HG03439 (cell line): ENCODE data around the gene C2CD4C.
"Not testable (repeated sequence)": the region's sequence is repeated elsewhere in the genome, so short reads cannot be mapped to it uniquely, and the experiment has no call there.

ENCODE experiments used
- ATAC-seq: cut with Tn5 transposase; IDR thresholded peaks from one replicate; pipeline ENCODE4 v1.9.1; 2021; ENCODE audit warnings: mild to moderate bottlenecking, moderate library complexity; ENCODE audit not compliant: unreplicated experiment

C2CD4C gene

GRCh38 chr19:401866-402511 lies 7.0 kb downstream of the C2CD4C start:
- ATAC-seq: no peak

DNA sequence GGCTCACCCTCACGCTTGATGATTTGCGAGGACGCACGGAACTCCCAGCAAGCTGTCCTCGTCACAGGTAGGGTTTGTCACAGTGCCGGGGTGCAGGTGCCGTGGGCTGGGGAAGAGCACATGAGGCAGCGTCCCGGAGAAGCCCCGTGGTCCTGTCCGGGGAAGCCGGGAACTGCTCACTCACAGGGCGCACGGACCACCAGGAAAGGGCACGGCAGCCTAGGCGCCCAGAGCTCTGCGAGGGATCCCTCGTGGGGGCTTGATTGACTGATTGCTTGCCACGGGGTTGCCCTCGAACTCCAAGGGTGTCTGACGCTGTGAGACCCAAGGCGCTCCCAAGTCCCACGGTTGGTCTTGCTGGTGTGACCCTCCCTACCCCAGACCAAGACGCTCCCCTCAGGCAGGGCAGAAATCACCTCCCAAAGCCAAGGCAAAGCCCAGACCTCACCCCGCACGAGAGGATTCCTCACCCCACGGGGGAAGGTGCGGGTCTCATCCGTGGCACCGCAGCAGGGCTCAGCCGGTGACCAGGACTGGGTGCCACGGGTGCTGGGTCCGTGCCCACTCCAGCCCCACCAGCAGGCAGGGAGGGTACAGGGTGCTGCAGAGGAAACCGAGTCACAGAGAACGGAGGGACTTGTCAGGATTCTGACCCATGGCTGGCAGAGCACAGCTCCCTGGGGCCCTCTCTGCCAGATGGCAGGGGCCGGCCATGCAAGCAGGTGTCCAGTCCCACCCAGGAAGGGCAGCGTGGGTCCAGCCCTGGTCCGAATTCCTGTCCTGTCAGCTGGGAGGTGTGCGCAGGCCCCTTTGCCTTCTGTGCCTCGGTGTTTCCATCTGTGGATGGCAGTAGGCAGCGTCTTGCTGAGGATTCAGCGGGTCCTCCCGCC lies 7.7 kb downstream of the C2CD4C start:
- no peak for ATAC-seq

- ATAC-seq: no peak
Measured at GRCh38 chr19:399370-399769, 9.6 kb downstream of the C2CD4C start.

DNA sequence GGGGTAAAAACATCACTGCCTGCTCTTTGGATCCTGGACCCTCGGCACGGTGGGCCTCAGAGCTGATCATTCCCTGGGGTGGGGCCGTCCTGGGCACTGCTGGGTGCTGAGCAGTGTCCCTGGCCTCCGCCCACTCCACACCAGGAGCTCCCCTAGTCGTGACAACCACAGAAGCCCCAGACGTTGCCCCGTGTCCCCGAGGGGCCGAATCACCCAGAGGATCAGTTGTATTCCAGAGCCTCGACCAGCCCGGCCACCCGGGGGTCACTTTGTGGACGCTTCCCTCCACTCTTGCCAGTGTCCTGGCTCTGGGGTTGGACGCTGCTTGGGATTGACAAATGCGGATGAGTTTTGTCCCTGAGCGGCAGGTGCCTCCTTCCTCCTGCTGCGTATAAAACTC lies 10.2 kb downstream of the C2CD4C start:
- ATAC-seq: no peak

DNA sequence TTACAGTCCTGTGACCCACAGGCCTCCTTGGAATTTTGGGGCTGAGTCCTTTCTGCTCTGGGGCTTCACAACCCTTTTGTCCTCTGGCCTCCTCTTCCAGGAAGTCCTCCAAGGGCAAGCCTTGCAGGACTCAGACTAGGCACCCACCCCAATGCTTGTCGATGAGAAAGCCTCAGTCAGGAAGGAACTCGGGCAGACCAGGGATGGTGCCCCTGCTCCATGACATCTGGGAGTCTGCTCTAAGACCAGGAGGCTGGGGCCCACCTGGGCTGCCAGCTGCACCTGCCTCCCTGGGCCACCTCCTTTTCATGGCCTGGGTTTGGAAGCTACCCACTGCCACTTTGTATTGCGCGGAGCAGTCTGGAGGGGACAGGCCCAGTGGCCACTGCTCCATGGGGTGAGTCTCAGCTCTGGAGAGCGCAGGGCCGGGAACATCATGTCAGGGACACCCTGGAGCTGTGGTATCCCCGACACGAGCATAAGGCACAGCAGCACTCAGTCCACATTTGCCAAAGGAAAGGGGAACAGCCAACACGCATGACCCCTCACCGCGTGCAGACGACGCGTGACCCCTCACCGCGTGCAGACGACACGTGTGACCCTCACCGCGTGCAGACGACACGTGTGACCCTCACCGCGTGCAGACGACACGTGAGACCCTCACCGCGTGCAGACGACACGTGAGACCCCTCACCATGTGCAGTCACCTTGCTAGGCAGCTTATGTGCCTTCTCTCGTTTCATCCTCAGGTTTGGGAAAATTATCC lies 10.8 kb downstream of the C2CD4C start:
- ATAC-seq: no peak

DNA sequence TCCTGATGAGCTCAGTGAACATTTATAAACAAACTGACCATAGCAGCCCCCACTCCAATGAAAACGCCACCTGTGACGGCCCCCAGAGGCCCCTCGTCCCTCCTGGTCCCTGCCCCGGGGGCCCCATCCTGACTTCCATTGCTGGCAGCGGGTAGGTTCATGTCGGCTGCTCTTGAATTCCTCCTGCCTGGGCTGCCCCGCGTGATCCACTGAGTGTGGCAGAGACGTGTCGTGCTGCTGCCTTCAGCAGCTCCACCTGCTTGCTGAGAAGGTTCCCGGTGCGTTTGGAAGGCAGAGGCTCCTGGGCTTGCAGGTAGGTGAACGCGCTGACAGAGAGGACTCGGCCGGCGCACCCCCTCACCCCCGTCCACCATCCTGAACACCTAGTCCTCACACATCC lies 11.6 kb downstream of the C2CD4C start:
- no peak for ATAC-seq

GRCh38 chr19:395467-395866 lies 13.5 kb downstream of the C2CD4C start:
- no peak for ATAC-seq

- ATAC-seq: not testable (repeated sequence)
Measured at GRCh38 chr19:394857-395256, 14.1 kb downstream of the C2CD4C start.

DNA sequence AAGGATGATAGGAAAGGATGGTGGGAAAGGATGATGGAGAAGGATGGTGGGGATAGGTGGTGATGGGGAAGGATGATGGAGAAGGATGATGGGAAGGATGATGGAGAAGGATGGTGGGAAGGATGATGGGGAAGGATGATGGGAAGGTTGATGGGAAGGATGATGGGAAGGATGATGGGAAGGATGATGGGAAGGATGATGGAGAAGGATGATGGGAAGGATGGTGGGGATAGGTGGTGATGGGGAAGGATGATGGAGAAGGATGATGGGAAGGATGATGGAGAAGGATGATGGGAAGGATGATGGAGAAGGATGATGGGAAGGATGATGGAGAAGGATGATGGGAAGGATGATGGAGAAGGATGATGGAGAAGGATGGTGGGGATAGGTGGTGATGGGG lies 15.4 kb downstream of the C2CD4C start:
- not testable (repeated sequence) for ATAC-seq

GRCh38 chr19:392375-392970 lies 16.5 kb downstream of the C2CD4C start:
- ATAC-seq: no peak

- ATAC-seq: no peak
Measured at GRCh38 chr19:391726-392374, 17.1 kb downstream of the C2CD4C start.

DNA sequence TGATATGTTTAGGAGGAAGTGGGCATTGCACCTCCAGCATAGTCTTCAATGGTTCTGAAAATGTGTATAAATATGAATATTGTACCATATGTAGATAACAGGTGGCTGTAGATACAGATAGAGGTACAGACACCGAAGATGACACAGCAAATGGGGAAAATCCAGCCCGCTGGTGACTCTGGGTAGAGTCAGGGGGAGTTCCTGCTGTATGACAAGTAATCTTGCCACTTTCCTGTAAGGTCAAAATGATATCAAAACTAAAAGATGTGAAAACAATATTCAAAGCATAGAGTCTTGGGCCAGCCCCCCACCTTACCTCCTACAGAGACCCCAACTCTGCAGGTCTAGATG lies 17.8 kb downstream of the C2CD4C start:
- no peak for ATAC-seq

DNA sequence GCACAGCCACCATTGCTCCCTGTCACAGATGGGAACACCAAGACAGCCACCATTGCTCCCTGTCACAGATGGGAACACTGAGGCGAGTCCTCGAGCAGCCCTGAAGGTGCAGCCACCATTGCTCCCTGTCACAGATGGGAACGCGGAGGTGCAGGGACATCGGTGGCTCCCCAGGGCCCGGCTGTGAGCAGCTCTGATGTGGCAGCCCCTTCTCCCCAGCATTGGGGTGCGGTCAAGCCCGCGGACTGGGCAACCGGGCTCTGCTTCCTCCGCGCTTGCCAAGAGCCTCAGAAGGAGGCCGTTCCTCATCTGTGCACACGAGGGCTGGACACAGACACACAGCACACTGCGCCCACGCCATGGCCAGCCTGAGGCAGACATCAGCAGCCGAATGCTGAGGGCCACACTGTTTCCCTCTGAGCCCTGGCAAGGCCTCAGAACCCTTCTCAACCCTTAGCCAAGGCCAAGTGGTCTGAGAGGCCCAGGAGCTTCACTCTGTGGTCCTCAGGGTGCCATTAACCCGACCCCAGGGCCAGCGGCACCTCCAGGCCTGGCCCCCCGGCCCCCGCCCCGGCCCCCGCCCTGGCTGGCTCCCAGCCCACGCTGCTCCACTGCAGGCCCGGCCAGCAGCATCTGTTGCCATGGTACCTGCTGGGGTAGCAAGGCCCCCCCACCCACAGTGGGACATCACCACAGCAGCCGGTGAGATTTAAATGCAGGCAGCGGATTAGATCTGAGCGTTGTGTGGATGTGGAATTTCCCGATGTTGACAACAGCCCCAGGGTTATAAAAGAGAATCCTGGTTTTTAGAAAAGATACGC lies 18.4 kb downstream of the C2CD4C start:
- ATAC-seq: no peak

- no peak for ATAC-seq
Measured at GRCh38 chr19:389935-390289, 19.0 kb downstream of the C2CD4C start.

- ATAC-seq: no peak
Measured at GRCh38 chr19:389255-389934, 19.6 kb downstream of the C2CD4C start.

DNA sequence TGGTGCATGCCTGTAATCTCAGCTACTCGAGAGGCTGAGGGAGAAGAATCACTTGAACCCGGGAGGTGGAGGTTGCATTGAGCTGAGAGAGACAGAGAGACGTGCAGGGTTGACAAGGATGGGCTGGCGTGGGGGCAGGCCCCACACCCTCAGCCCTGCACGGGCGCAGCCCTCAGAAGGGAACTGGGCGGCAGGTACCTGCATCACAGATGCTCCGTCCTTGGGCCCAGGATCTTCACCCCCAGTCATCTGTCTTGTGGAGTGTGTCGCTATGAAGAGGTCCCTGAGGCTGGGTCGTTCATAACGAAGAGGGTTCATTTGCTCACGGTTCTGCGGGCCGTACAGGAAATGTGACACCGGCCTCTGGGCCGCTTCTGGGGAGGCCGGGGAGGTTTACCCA lies 20.3 kb downstream of the C2CD4C start:
- ATAC-seq: no peak

DNA sequence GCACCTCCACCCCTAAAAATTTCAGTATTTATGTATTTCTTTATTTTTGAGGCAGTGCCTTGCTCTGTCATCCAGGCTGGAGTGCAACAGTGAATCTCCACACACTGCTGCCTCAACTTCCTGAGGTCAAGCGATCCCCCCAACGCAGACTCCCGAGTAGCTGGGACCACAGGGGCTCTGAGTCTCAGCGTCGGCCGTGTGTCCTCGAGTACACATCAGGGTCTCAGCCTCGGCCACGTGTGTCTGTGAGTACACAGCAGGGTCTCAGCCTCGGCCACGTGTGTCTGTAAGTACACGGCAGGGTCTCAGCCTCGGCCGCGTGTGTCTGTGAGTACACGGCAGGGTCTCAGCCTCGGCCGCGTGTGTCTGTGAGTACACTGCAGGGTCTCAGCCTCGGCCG lies 21.2 kb downstream of the C2CD4C start:
- no peak for ATAC-seq

GRCh38 chr19:386632-387301 lies 22.2 kb downstream of the C2CD4C start:
- ATAC-seq: not testable (repeated sequence)

DNA sequence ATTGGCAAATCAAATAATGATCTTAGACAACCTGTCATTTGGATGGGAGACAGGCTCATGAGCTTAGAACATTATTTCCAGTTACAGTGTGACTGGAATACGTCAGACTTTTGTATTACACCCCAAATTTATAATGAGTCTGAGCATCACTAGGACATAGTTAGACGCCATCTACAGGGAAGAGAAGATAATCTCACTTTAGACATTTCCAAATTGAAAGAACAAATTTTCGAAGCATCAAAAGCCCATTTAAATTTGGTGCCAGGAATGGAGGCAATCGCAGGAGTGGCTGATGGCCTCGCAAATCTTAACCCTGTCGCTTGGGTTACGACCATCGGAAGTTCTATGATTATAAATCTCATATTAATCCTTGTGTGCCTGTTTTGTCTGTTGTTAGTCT lies 22.8 kb downstream of the C2CD4C start:
- not testable (repeated sequence) for ATAC-seq
